Liver (tissue), 9 donors: ENCODE measurements around the gene PARD3. TPM values are rescaled to one million over a fixed set of nuclear protein-coding genes. Genes with fewer than 3 reads are reported as not detected.

Source experiments
- DNase-seq: peaks from one replicate; pipeline ENCODE4 v3.0.0-alpha.2; 2017; ENCODE audit warnings: low spot score
- H3K27ac ChIP-seq, 2 donors: one replicate each; pipeline ENCODE4 v1.7.0; 2013; ENCODE audit warnings: inconsistent platforms in 2 of 2, low read length in 2 of 2, control low read depth in 1 of 2, low read depth in 1 of 2, mild to moderate bottlenecking in 1 of 2
- H3K27me3 ChIP-seq, 4 donors: one replicate each; pipeline versions ENCODE4 v1.6.1 to v1.7.0; 2013; ENCODE audit warnings: low read length in 3 of 4, inconsistent platforms in 1 of 4, mild to moderate bottlenecking in 1 of 4, moderate library complexity in 1 of 4; ENCODE audit not compliant: control insufficient read depth in 4 of 4, insufficient read depth in 4 of 4
- H3K36me3 ChIP-seq, 4 donors: one replicate each; pipeline versions ENCODE4 v1.6.1 to v1.7.0; 2013; ENCODE audit warnings: low read length in 3 of 4, mild to moderate bottlenecking in 3 of 4, low read depth in 1 of 4, moderate library complexity in 1 of 4; ENCODE audit not compliant: control insufficient read depth in 4 of 4, insufficient read depth in 3 of 4
- H3K4me1 ChIP-seq, 4 donors: one replicate each; pipeline versions ENCODE4 v1.6.1 to v1.7.0; 2013; ENCODE audit warnings: low read length in 3 of 4, mild to moderate bottlenecking in 3 of 4, moderate library complexity in 1 of 4; ENCODE audit not compliant: control insufficient read depth in 4 of 4, insufficient read depth in 4 of 4
- H3K4me3 ChIP-seq, 3 donors: one replicate each; pipeline versions ENCODE4 v1.6.1 to v1.7.0; 2013; ENCODE audit warnings: low read length in 3 of 3, control low read depth in 1 of 3, low read depth in 1 of 3, mild to moderate bottlenecking in 1 of 3
- H3K9ac ChIP-seq, 2 donors: one replicate each; pipeline ENCODE4 v1.7.0; 2013; ENCODE audit warnings: low read length in 2 of 2, mild to moderate bottlenecking in 2 of 2, moderate library complexity in 2 of 2, control low read depth in 1 of 2, low read depth in 1 of 2
- H3K9me3 ChIP-seq, 4 donors: one replicate each; pipeline versions ENCODE4 v1.6.1 to v1.7.0; 2013; ENCODE audit warnings: low read length in 3 of 4; ENCODE audit not compliant: control insufficient read depth in 4 of 4
- CTCF ChIP-seq: fragments of 150-350 bp; IDR thresholded peaks from 2 replicates; pipeline ENCODE4 v1.5.1; 2017; ENCODE audit warnings: improper control_type of control experiment, low read depth, low read length; ENCODE audit not compliant: missing input control
- EGR1 ChIP-seq, 2 donors: IDR thresholded peaks; 2 replicates each; pipeline ENCODE4 v1.6.1; 2016 to 2018; ENCODE audit warnings: antibody characterized with exemption in 2 of 2, low read depth in 2 of 2
- FOXA1 ChIP-seq: IDR thresholded peaks from 2 replicates; pipeline ENCODE4 v1.6.1; 2016; ENCODE audit warnings: antibody characterized with exemption
- FOXA2 ChIP-seq: IDR thresholded peaks from 2 replicates; pipeline ENCODE4 v1.6.1; 2016; ENCODE audit warnings: antibody characterized with exemption
- GABPA ChIP-seq, 2 donors: IDR thresholded peaks in 1 of 2; conservative IDR thresholded peaks in 1 of 2; 2 replicates each; pipeline ENCODE4 v1.6.1; 2016; ENCODE audit warnings: antibody characterized with exemption in 2 of 2, mild to moderate bottlenecking in 1 of 2, moderate library complexity in 1 of 2
- HNF4A ChIP-seq, 2 donors: conservative IDR thresholded peaks; 2 replicates each; pipeline ENCODE4 v1.6.1; 2016; ENCODE audit warnings: antibody characterized with exemption in 2 of 2, mild to moderate bottlenecking in 2 of 2
- HNF4G ChIP-seq: IDR thresholded peaks from 2 replicates; pipeline ENCODE4 v1.6.1; 2016; ENCODE audit warnings: antibody characterized with exemption
- JUND ChIP-seq, 2 donors: IDR thresholded peaks; 2 replicates each; pipeline ENCODE4 v1.6.1; 2016; ENCODE audit warnings: antibody characterized with exemption in 2 of 2
- MAX ChIP-seq: IDR thresholded peaks from 2 replicates; pipeline ENCODE4 v1.6.1; 2016; ENCODE audit warnings: antibody characterized with exemption
- RAD21 ChIP-seq, 2 donors: IDR thresholded peaks; 2 replicates each; pipeline ENCODE4 v1.6.1; 2016; ENCODE audit warnings: antibody characterized with exemption in 2 of 2, mild to moderate bottlenecking in 2 of 2
- REST ChIP-seq: IDR thresholded peaks from 2 replicates; pipeline ENCODE4 v1.6.1; 2016; ENCODE audit warnings: antibody characterized with exemption, mild to moderate bottlenecking
- RXRA ChIP-seq, 2 donors: IDR thresholded peaks; 2 replicates each; pipeline ENCODE4 v1.6.1; 2017 to 2018; ENCODE audit warnings: antibody characterized with exemption in 2 of 2, mild to moderate bottlenecking in 1 of 2
- SP1 ChIP-seq: IDR thresholded peaks from 2 replicates; pipeline ENCODE4 v1.6.1; 2018; ENCODE audit warnings: antibody characterized with exemption, mild to moderate bottlenecking
- TAF1 ChIP-seq: conservative IDR thresholded peaks from 2 replicates; pipeline ENCODE4 v1.6.1; 2016; ENCODE audit warnings: antibody characterized with exemption, mild to moderate bottlenecking
- YY1 ChIP-seq: IDR thresholded peaks from 2 replicates; pipeline ENCODE4 v1.6.1; 2016; ENCODE audit warnings: antibody characterized with exemption, mild to moderate bottlenecking
- ZBTB33 ChIP-seq: IDR thresholded peaks from 2 replicates; pipeline ENCODE4 v1.6.1; 2016; ENCODE audit warnings: antibody characterized with exemption
- WGBS: extraction: QIAGEN DNeasy Blood & Tissue Kit; methylation state at CpG from one replicate; pipeline ENCODE4 v1.1.7; 2013; 5-methylcytosine and 5-hydroxymethylcytosine counted together
- polyA plus RNA-seq, 2 donors: library from polyadenylated mRNA; stranded (reverse) in 1 of 2; unstranded in 1 of 2; fragments of 200-250 nt in 1 of 2; fragments of >200 nt in 1 of 2; fragmentation: Nextera tagmentation in 1 of 2; extraction: Ambion mirVana in 1 of 2; gene quantifications; one replicate each; pipeline versions ENCODE4 v1.2.1 to v1.2.3, GENCODE V29; 2013 to 2015
- total RNA-seq, 2 donors: library from RNA; depleted of rRNA; stranded (reverse); fragments of >200 nt; gene quantifications; one replicate each; pipeline ENCODE4 v1.2.3, GENCODE V29; 2014
- TF ChIP-seq, protein P1 (sequence below): IDR thresholded peaks from 2 replicates; pipeline ENCODE4 v1.6.1; 2016; ENCODE audit warnings: antibody characterized with exemption
- donor health status: healthy.
- donor health status: healthy.
- donor health status: healthy.
- donor health status: healthy.
- donor health status: healthy.

PARD3 gene
- total and polyA plus RNA-seq, 4 donors: 12.3 to 43.8 (median 13.5) TPM

DNA sequence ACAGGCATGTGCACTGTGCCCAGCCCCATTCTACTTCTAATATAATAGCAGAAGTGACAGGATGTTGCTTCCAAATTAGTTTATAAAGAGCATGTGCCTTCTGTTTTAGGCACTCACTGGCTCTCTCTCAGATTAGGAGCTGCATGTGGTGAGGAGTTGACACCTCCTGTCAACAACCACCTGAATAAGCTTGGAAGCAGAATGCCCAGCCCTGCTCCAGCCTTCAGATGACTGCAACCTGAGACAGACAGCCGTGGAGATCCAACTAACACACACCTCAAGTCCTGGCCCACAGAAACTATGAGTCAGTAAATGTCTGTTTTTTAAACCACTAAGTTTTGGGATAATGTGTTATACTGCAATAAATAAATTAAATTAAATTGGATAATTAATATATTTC lies 54.5 kb downstream of the PARD3 start:
- Histone ChIP-seq H3K9ac (no peak overlapping the region), H3K4me3 (no peak overlapping the region), H3K9me3 (no peaks in the 10 kb centered on the region), H3K36me3 (no peaks in the 10 kb centered on the region), H3K27me3 (no peaks in the 10 kb centered on the region), H3K4me1 (peaks cover 0 to 4% (median 2%) of the 10 kb centered on the region in 4 donors), H3K27ac (no peak overlapping the region)
- 85% methylated on average over 1 of the region's 1 CpG for WGBS
- TF ChIP-seq JUND (IDR thresholded peaks at IDR 0.05): no peak
- no peak for DNase-seq

DNA sequence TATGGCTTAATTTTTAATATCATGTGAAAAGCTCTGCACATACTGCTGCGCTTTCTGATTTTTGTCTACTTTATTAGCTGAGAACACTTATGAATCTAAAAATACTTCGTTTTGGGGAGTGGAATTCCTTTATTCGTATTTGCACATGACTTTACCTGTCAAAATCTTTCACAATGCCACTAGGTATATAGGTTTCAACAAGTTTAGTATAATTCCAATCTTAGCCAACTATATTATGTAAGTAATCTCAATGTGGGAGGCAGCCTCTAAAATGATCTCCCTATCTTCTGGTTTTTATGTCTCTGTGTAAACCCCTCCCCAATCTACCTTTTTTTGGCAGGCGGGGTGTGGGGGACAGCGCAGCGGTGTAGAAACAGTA lies 55.3 kb downstream of the PARD3 start:
- no peaks in the 10 kb centered on the region for H3K9me3 ChIP-seq
- TF ChIP-seq EGR1 (IDR thresholded peaks at IDR 0.05; ENCODE audit: low read depth in 2 of 2) (no peak), FOXA2 (no peak), ZBTB33 (no peak), RAD21 (IDR thresholded peaks at IDR 0.05) (no peak), JUND (IDR thresholded peaks at IDR 0.05) (no peak), GABPA (IDR thresholded peaks at IDR 0.05 in 1 of 2, conservative IDR thresholded peaks at IDR 0.05 in 1 of 2) (no peak), YY1 (no peak), RXRA (IDR thresholded peaks at IDR 0.05) (no peak), SP1 (no peak), HNF4A (conservative IDR thresholded peaks at IDR 0.05) (no peak), FOXA1 (no peak), MAX (no peak)
- TF ChIP-seq, protein P1, sequence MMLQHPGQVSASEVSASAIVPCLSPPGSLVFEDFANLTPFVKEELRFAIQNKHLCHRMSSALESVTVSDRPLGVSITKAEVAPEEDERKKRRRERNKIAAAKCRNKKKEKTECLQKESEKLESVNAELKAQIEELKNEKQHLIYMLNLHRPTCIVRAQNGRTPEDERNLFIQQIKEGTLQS: no peak
- H3K27ac ChIP-seq: no peak overlapping the region
- no peaks in the 10 kb centered on the region for H3K27me3 ChIP-seq
- DNase-seq: no peak
- H3K4me3 ChIP-seq: no peak overlapping the region
- peaks cover 1 to 4% (median 3%) of the 10 kb centered on the region in 4 donors for H3K4me1 ChIP-seq
- no peak overlapping the region for H3K9ac ChIP-seq
- H3K36me3 ChIP-seq: no peaks in the 10 kb centered on the region
- WGBS: 77% methylated on average over 6 of the region's 6 CpGs

DNA sequence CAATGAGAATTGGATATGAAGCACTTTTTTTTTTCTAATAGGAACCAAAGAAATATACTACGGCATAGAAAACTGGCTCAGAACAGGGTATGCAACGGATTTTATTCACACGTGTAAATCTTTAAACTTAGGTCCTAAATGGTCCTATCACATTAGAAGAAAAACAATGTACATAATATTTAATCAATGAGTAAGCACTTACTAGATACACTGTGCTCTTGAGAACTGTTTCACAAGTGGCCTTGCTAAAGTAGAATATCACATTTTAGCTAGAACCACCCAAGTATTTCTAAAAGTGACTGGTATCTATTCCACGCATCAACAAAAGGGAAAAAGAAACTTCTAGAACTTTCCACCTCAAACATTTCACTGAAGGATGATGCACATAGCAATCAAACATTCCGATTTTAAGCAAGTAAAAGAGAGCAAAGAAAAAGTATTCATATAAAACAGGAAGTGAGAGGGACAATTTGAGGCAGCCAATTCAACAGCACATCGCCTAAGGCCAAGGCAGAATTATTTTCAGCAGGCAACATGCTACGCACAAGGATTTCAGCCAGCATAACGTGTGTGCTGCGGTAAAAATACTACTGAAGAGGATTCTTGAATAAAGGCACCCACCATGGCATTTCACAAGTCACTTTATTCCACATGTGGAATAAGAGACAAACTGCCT lies 55.8 kb downstream of the PARD3 start:
- DNase-seq: no peak
- Histone ChIP-seq H3K27ac (no peak overlapping the region), H3K4me1 (peaks cover 3 to 7% (median 4%) of the 10 kb centered on the region in 4 donors), H3K9me3 (no peaks in the 10 kb centered on the region), H3K9ac (no peak overlapping the region), H3K4me3 (no peak overlapping the region), H3K36me3 (no peaks in the 10 kb centered on the region), H3K27me3 (no peaks in the 10 kb centered on the region)
- 93% methylated on average over 9 of the region's 9 CpGs for WGBS
- TF ChIP-seq REST (no peak), FOXA2 (no peak), GABPA (IDR thresholded peaks at IDR 0.05 in 1 of 2, conservative IDR thresholded peaks at IDR 0.05 in 1 of 2) (no peak), RAD21 (IDR thresholded peaks at IDR 0.05) (no peak), HNF4G (no peak), FOXA1 (no peak), MAX (no peak), CTCF (no peak), TAF1 (no peak), HNF4A (conservative IDR thresholded peaks at IDR 0.05) (no peak), EGR1 (IDR thresholded peaks at IDR 0.05; ENCODE audit: low read depth in 2 of 2) (no peak), RXRA (IDR thresholded peaks at IDR 0.05) (no peak)
